ENCODE measurements around the gene FURIN. TPM values are rescaled to one million over a fixed set of nuclear protein-coding genes. Genes with fewer than 3 reads are reported as not detected.
A peak's percentile ranks its signal among the peaks of the same experiment; 100 is the strongest.

FURIN gene
- total RNA-seq, 4 donors from 2014 or later = 28.7 to 71.1 (median 42.4) TPM

DNA sequence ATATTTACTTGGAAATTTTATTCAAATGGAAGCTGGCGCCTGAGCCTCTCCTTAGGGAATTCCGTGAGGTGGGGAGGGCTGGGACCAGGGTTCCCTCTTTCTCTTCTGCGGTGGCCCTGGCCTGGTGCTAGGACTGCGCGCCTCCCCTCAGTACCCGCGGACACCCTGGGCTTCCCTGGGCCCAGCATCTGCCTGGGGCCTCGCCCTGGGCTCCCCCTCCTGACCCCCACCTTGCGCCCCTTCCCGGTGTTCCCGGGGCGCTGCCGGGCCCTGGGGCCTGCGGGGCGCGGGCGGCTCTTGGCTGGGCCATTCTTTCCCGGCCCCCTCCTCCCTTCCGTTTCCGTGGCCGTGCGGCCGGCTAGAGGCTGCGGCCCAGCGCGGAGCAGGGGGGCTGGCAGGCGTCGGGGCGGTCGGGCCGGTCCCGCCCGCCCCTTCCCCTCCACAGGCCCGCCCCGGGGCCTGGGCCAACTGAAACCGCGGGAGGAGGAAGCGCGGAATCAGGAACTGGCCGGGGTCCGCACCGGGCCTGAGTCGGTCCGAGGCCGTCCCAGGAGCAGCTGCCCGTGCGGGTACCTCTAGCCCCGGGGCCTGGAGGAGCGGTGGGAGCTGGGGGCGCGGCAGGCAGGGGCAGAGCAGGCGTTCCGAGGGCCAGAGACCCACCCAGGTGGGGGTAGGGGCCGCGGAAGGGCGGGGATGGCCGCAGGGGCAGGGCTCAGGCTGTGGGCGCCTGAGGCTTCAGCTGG, 15.8 kb downstream of the FURIN start, which contains the start of gene FES:
Gene FES (plus strand): TSS at position 529 of the 743 bp plus-strand sequence. CDS start 542 bp downstream, outside the sequence.
- Histone ChIP-seq H3K9me3 (no peaks in the 10 kb centered on the region), H3K4me1 (peaks cover 0 to 53% (median 34%) of the 10 kb centered on the region in 4 donors), H3K4me3 (peak within 1 kb of the TSS; percentile 38 to 64 (median 58)), H3K36me3 (peaks cover 0 to 63% (median 14%) of the 10 kb centered on the region in 3 donors), H3K27ac (peak within 1 kb of the TSS; percentile 89 to 98 (median 96)), H3K27me3 (no peaks in the 10 kb centered on the region)
- 0 to 3% methylated on average over 10 to 19 of the region's 58 CpGs for WGBS, 2 donors
- DNase-seq (ENCODE audit: low spot score in 2 of 2) = peak; percentile 43 to 48
- TF ChIP-seq POLR2A (IDR thresholded peaks at IDR 0.05) = peak; percentile 51 to 63
- TF ChIP-seq, protein P1, sequence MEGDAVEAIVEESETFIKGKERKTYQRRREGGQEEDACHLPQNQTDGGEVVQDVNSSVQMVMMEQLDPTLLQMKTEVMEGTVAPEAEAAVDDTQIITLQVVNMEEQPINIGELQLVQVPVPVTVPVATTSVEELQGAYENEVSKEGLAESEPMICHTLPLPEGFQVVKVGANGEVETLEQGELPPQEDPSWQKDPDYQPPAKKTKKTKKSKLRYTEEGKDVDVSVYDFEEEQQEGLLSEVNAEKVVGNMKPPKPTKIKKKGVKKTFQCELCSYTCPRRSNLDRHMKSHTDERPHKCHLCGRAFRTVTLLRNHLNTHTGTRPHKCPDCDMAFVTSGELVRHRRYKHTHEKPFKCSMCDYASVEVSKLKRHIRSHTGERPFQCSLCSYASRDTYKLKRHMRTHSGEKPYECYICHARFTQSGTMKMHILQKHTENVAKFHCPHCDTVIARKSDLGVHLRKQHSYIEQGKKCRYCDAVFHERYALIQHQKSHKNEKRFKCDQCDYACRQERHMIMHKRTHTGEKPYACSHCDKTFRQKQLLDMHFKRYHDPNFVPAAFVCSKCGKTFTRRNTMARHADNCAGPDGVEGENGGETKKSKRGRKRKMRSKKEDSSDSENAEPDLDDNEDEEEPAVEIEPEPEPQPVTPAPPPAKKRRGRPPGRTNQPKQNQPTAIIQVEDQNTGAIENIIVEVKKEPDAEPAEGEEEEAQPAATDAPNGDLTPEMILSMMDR (IDR thresholded peaks at IDR 0.05) = peak in 1 of 5 experiments; percentile 28
- peak in 1 of 2 donors; percentile 61 for TF ChIP-seq EP300 (IDR thresholded peaks at IDR 0.05)

- Histone ChIP-seq H3K4me3 (peak overlapping the region; percentile 38 to 64 (median 58)), H3K27me3 (no peaks in the 10 kb centered on the region), H3K4me1 (peaks cover 0 to 53% (median 34%) of the 10 kb centered on the region in 4 donors), H3K27ac (peak overlapping the region; percentile 89 to 98 (median 96)), H3K36me3 (peaks cover 0 to 63% (median 7%) of the 10 kb centered on the region in 3 donors), H3K9me3 (no peaks in the 10 kb centered on the region)
- 24 to 37% methylated on average over 11 to 12 of the region's 16 CpGs for WGBS, 2 donors
- no peak for DNase-seq (ENCODE audit: low spot score in 2 of 2)
- TF ChIP-seq, protein P1 (IDR thresholded peaks at IDR 0.05) = no peak
- TF ChIP-seq POLR2A (IDR thresholded peaks at IDR 0.05) = no peak
- TF ChIP-seq EP300 (IDR thresholded peaks at IDR 0.05) = no peak
These were observed 16.5 kb downstream of the FURIN start for GRCh38 chr15:90884719-90885431.

DNA sequence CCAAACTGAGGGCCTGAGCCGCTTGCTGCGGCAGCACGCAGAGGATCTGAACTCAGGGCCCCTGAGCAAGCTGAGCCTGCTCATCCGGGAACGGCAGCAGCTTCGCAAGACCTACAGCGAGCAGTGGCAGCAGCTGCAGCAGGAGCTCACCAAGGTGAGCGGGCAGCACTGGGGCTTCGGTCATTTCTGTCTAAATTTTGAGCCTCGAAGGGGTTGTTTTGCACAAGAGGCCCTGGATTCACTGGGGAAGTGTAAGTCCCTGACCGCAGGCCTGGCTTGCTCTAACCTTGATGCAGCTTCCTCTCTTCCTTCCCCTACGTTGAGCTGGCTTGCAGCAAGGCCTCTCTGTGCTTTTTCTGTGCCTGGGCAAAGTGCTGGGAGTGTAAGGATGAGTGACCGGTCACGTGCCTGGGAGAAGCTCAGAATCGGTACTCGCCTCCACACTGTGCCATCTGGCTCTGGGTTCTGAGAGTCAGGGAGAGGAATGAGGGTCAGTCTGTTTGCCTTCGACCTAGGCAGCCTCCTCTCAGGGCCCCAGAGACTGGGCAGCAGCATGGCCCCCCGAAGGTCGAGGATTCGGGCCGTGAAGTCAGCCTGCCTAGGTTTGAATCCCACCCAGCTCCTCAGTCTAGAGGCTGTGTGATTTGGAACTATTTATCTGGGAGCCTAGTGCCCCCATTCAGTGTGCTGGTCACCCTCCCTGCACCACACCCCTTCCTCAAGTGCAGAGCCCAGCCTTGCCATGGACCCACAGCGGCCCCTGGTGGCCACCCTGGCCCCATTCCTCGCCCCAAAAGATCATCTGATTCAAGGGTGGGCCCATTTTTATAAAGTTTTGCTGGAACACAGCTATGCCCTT, 17.3 kb downstream of the FURIN start:
- peak in 1 of 2 donors; percentile 55 for TF ChIP-seq EP300 (IDR thresholded peaks at IDR 0.05)
- TF ChIP-seq POLR2A (IDR thresholded peaks at IDR 0.05) = no peak
- TF ChIP-seq, protein P1 (IDR thresholded peaks at IDR 0.05) = peak; percentile 95 to 98 (median 97)
- Histone ChIP-seq H3K27ac (peak overlapping the region; percentile 89 to 98 (median 96)), H3K36me3 (peaks cover 0 to 63% (median 6%) of the 10 kb centered on the region in 3 donors), H3K9me3 (no peaks in the 10 kb centered on the region), H3K4me3 (peak overlapping the region; percentile 38 to 64 (median 58)), H3K4me1 (peaks cover 0 to 53% (median 34%) of the 10 kb centered on the region in 4 donors), H3K27me3 (no peaks in the 10 kb centered on the region)
- peak; percentile 75 to 88 for DNase-seq (ENCODE audit: low spot score in 2 of 2)
- WGBS, 2 donors = 31 to 37% methylated on average over 18 to 23 of the region's 23 CpGs

- H3K27ac ChIP-seq = peak overlapping the region in 3 of 4 donors; percentile 95 to 98 (median 97)
- H3K36me3 ChIP-seq = peaks cover 0 to 63% (median 7%) of the 10 kb centered on the region in 3 donors
- H3K4me3 ChIP-seq = peak overlapping the region in 1 of 4 donors; percentile 64
- 30 to 36% methylated on average over 5 of the region's 5 CpGs for WGBS, 2 donors
- no peak for TF ChIP-seq EP300 (IDR thresholded peaks at IDR 0.05)
- TF ChIP-seq, protein P1 (IDR thresholded peaks at IDR 0.05) = peak in 2 of 5 experiments; percentile 2 to 10
- TF ChIP-seq POLR2A (IDR thresholded peaks at IDR 0.05) = no peak
- H3K4me1 ChIP-seq = peaks cover 0 to 53% (median 34%) of the 10 kb centered on the region in 4 donors
- H3K9me3 ChIP-seq = no peaks in the 10 kb centered on the region
- no peaks in the 10 kb centered on the region for H3K27me3 ChIP-seq
- DNase-seq (ENCODE audit: low spot score in 2 of 2) = no peak
These were observed 17.9 kb downstream of the FURIN start for GRCh38 chr15:90886291-90886614.

All from tibial nerve (tissue), 4 donors.